NCI-H2029 (cell line): ENCODE data around the gene ZNF689.

Source experiments
- DNase-seq: peaks from one replicate; lab custom pipeline; 2025; lab: John Stamatoyannopoulos, UW

The ZNF689 gene

GRCh38 chr16:30562021-30562420 is 48.2 kb downstream of the ZNF689 start:
- DNase-seq = no peak

GRCh38 chr16:30561089-30561816 is 48.9 kb downstream of the ZNF689 start:
- no peak for DNase-seq

GRCh38 chr16:30559690-30560089 is 50.5 kb downstream of the ZNF689 start:
- DNase-seq = no peak

- DNase-seq = no peak
Observed at GRCh38 chr16:30558789-30559377, 51.3 kb downstream of the ZNF689 start.

GRCh38 chr16:30557957-30558788 is 52.0 kb downstream of the ZNF689 start, which contains the start of gene ZNF764:
Gene ZNF764 (minus strand): TSS chr16:30558374. CDS start chr16:30558182, 192 bp downstream.
- DNase-seq = peak; percentile 96

- no peak for DNase-seq
Observed at GRCh38 chr16:30557707-30557956, 52.6 kb downstream of the ZNF689 start.

- DNase-seq = no peak
Observed at GRCh38 chr16:30556125-30556473, 54.1 kb downstream of the ZNF689 start.

- no peak for DNase-seq
Observed at GRCh38 chr16:30555315-30556124, 54.7 kb downstream of the ZNF689 start.

GRCh38 chr16:30554557-30555314 is 55.5 kb downstream of the ZNF689 start:
- no peak for DNase-seq

- DNase-seq = no peak
Observed at GRCh38 chr16:30553393-30553899, 56.7 kb downstream of the ZNF689 start.

- no peak for DNase-seq
Observed at GRCh38 chr16:30552956-30553355, 57.2 kb downstream of the ZNF689 start.
